AG08395 (cell line): Measurements from ENCODE around the gene RGS9.
"Not testable (repeated sequence)": the region's sequence is repeated elsewhere in the genome, so short reads cannot be mapped to it uniquely, and the experiment has no call there.

Source experiments
- DNase-seq: peaks from one replicate; pipeline ENCODE4 v3.0.0; 2012; ENCODE audit warnings: mixed read lengths, low spot score

RGS9 gene

GRCh38 chr17:65116515-65116914 is 20.7 kb upstream of the RGS9 start:
- DNase-seq: not testable (repeated sequence)

- DNase-seq: no peak
These were observed 19.7 kb upstream of the RGS9 start for GRCh38 chr17:65117384-65118035.

GRCh38 chr17:65121368-65121767 is 15.8 kb upstream of the RGS9 start:
- DNase-seq: no peak

GRCh38 chr17:65121916-65122806 is 15.0 kb upstream of the RGS9 start:
- DNase-seq: no peak

GRCh38 chr17:65122836-65123756 is 14.1 kb upstream of the RGS9 start:
- DNase-seq: peak; percentile 93

GRCh38 chr17:65123757-65124675 is 13.2 kb upstream of the RGS9 start:
- DNase-seq: no peak

- no peak for DNase-seq
These were observed 6.3 kb upstream of the RGS9 start for GRCh38 chr17:65130832-65131231.

- DNase-seq: no peak
These were observed 5.9 kb upstream of the RGS9 start for GRCh38 chr17:65131240-65131639.

- DNase-seq: peak; percentile 90
These were observed 5.2 kb upstream of the RGS9 start for GRCh38 chr17:65131946-65132345.

- no peak for DNase-seq
These were observed 3.1 kb upstream of the RGS9 start for GRCh38 chr17:65134035-65134434.

GRCh38 chr17:65139101-65139764 is 2.1 kb downstream of the RGS9 start:
- DNase-seq: no peak

GRCh38 chr17:65142247-65142646 is 5.1 kb downstream of the RGS9 start:
- DNase-seq: no peak

GRCh38 chr17:65143889-65144604 is 6.9 kb downstream of the RGS9 start:
- no peak for DNase-seq

GRCh38 chr17:65145743-65146142 is 8.6 kb downstream of the RGS9 start:
- DNase-seq: no peak

GRCh38 chr17:65147955-65148354 is 10.8 kb downstream of the RGS9 start:
- DNase-seq: no peak

- peak; percentile 28 for DNase-seq
These were observed 17.8 kb downstream of the RGS9 start for GRCh38 chr17:65154770-65155589.

GRCh38 chr17:65155622-65156021 is 18.5 kb downstream of the RGS9 start:
- DNase-seq: no peak

- DNase-seq: no peak
These were observed 19.1 kb downstream of the RGS9 start for GRCh38 chr17:65156185-65156834.
